OCI-LY1 (cell line): ENCODE measurements around the gene IFT74.

Experiments used
- EZH2 ChIP-seq: fragments of 200-600 bp; sonication (generic), shearing (Covaris generic); IDR thresholded peaks from 2 replicates; pipeline ENCODE4 v1.8.0; 2017; ENCODE audit warnings: borderline replicate concordance, mixed run types, mild to moderate bottlenecking, antibody characterized with exemption, low read length, moderate library complexity, mixed read lengths
- TF ChIP-seq, protein P1 (sequence below): fragments of 200-600 bp; sonication (generic), shearing (Covaris generic); IDR thresholded peaks from 2 replicates; pipeline ENCODE4 v1.5.1; 2017; ENCODE audit warnings: mild to moderate bottlenecking, antibody characterized with exemption, low read length, moderate library complexity, mixed read lengths

DNA sequence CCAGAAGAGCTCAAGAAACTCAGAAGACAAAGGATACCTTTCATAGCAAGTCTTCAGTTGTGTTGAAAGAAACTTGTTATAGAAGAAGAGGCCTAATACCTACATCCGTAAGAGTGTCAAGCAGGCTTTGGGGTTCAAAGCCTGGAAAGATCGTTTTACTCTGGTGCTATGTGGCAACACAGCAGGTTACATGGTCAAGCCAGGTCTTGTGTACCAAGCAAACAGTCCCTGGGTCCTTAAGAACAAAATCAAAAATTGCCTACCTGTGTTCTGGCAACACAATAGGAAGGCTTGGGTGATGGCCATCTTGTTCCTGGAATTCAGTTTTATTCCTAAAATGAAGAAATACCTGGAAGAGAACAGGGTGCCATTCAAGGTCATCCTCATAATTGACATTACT lies 81.3 kb downstream of the IFT74 start:
- TF ChIP-seq, protein P1, sequence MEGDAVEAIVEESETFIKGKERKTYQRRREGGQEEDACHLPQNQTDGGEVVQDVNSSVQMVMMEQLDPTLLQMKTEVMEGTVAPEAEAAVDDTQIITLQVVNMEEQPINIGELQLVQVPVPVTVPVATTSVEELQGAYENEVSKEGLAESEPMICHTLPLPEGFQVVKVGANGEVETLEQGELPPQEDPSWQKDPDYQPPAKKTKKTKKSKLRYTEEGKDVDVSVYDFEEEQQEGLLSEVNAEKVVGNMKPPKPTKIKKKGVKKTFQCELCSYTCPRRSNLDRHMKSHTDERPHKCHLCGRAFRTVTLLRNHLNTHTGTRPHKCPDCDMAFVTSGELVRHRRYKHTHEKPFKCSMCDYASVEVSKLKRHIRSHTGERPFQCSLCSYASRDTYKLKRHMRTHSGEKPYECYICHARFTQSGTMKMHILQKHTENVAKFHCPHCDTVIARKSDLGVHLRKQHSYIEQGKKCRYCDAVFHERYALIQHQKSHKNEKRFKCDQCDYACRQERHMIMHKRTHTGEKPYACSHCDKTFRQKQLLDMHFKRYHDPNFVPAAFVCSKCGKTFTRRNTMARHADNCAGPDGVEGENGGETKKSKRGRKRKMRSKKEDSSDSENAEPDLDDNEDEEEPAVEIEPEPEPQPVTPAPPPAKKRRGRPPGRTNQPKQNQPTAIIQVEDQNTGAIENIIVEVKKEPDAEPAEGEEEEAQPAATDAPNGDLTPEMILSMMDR: no peak
- TF ChIP-seq EZH2: no peak
